ENCODE data around the gene ADAMTSL1.

ADAMTSL1 gene

GRCh38 chr9:18829066-18829465 is 355.1 kb downstream of the ADAMTSL1 start:
- H3K9ac ChIP-seq (ENCODE audit: low read depth, low read length): no peak overlapping the region
- H3K4me1 ChIP-seq (ENCODE audit: insufficient read depth, low read length): no peaks in the 10 kb centered on the region
- no peaks in the 10 kb centered on the region for H3K9me3 ChIP-seq (ENCODE audit: control insufficient read depth, insufficient read depth, low read length)
- H3K36me3 ChIP-seq (ENCODE audit: insufficient read depth, low read length): no peaks in the 10 kb centered on the region

GRCh38 chr9:18829873-18830272 is 355.9 kb downstream of the ADAMTSL1 start:
- H3K9me3 ChIP-seq (ENCODE audit: control insufficient read depth, insufficient read depth, low read length): no peaks in the 10 kb centered on the region
- H3K4me1 ChIP-seq (ENCODE audit: insufficient read depth, low read length): no peaks in the 10 kb centered on the region
- no peak overlapping the region for H3K9ac ChIP-seq (ENCODE audit: low read depth, low read length)
- H3K36me3 ChIP-seq (ENCODE audit: insufficient read depth, low read length): no peaks in the 10 kb centered on the region

DNA sequence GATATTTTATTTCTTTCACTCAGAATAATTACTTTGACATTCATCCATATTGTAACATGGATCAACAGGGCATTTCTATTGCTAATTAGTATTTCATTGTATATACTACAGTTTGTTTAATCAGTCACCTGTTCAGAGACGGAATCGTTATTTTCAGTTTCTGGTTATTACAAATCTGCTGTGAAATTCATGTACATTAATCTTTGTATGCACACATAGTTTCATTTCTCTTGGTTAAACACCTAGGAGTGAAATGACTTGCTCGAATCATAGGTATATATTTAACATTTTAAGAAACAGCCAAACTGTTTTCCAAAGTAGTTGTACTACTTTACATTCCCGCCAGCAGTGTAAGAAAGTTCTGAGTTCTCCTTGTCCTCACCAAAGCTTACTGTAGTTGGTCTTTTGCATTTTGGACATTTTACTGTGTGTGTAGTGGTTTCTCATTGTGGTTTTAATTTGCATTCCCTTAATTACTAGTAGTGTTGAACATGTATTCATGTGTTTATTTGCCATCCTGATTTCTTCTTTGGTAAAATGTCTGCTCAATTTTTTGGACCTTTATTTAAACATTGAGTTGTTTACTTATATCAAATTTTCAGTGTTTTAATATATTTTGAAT is 360.9 kb downstream of the ADAMTSL1 start:
- H3K36me3 ChIP-seq (ENCODE audit: insufficient read depth, low read length): no peaks in the 10 kb centered on the region
- no peak overlapping the region for H3K9ac ChIP-seq (ENCODE audit: low read depth, low read length)
- H3K9me3 ChIP-seq (ENCODE audit: control insufficient read depth, insufficient read depth, low read length): no peaks in the 10 kb centered on the region
- no peaks in the 10 kb centered on the region for H3K4me1 ChIP-seq (ENCODE audit: insufficient read depth, low read length)

GRCh38 chr9:18837402-18837801 is 363.4 kb downstream of the ADAMTSL1 start:
- H3K9me3 ChIP-seq (ENCODE audit: control insufficient read depth, insufficient read depth, low read length): no peaks in the 10 kb centered on the region
- no peak overlapping the region for H3K9ac ChIP-seq (ENCODE audit: low read depth, low read length)
- no peaks in the 10 kb centered on the region for H3K4me1 ChIP-seq (ENCODE audit: insufficient read depth, low read length)
- no peaks in the 10 kb centered on the region for H3K36me3 ChIP-seq (ENCODE audit: insufficient read depth, low read length)

GRCh38 chr9:18847576-18848275 is 373.8 kb downstream of the ADAMTSL1 start:
- H3K36me3 ChIP-seq (ENCODE audit: insufficient read depth, low read length): no peaks in the 10 kb centered on the region
- H3K9me3 ChIP-seq (ENCODE audit: control insufficient read depth, insufficient read depth, low read length): 0 out of 2 replicates have a peak, but pooled peaks cover 3% of the 10 kb centered on the region
- no peak overlapping the region for H3K9ac ChIP-seq (ENCODE audit: low read depth, low read length)
- no peaks in the 10 kb centered on the region for H3K4me1 ChIP-seq (ENCODE audit: insufficient read depth, low read length)

DNA sequence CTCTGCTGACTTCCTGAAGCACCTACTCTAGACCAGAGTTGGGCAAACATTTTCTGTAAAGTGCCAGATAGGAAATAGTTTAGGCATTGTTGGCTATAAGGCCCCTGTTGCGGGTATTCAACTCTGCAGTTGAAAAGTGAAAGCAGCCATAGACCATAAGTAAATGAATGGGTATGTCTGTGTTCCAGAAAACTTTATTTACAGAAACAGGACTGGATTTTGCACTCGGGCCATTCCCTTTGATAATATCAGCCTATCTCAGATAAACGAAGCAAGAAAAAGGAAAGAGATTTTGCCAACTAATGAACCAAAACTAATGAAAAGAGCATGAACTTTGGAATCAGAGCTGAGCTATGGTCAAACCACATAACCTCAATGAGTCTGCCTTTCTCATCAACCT is 374.7 kb downstream of the ADAMTSL1 start:
- no peaks in the 10 kb centered on the region for H3K4me1 ChIP-seq (ENCODE audit: insufficient read depth, low read length)
- H3K9me3 ChIP-seq (ENCODE audit: control insufficient read depth, insufficient read depth, low read length): 0 out of 2 replicates have a peak, but pooled peaks cover 3% of the 10 kb centered on the region
- H3K9ac ChIP-seq (ENCODE audit: low read depth, low read length): no peak overlapping the region
- H3K36me3 ChIP-seq (ENCODE audit: insufficient read depth, low read length): no peaks in the 10 kb centered on the region

DNA sequence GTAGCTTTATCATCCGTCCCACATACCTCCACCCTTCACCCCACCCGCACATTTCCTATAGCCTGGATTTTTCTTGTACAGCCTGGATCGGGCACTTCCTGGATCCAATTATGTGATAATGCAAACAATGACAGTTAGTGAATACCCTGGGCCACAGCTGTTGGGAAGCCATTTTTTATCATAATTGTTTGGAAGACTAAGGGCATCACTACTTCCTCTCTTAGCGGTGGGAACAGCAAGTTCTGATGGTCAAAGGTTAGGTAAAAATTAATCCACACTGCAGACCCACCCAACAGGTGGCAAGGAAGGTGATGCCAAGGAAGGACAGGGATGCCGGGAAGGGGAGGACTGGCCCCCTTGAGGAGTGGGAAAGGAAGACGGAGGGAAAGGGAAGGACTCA is 375.3 kb downstream of the ADAMTSL1 start:
- no peaks in the 10 kb centered on the region for H3K36me3 ChIP-seq (ENCODE audit: insufficient read depth, low read length)
- 0 out of 2 replicates have a peak, but pooled peaks cover 3% of the 10 kb centered on the region for H3K9me3 ChIP-seq (ENCODE audit: control insufficient read depth, insufficient read depth, low read length)
- no peaks in the 10 kb centered on the region for H3K4me1 ChIP-seq (ENCODE audit: insufficient read depth, low read length)
- H3K9ac ChIP-seq (ENCODE audit: low read depth, low read length): no peak overlapping the region

- H3K36me3 ChIP-seq (ENCODE audit: insufficient read depth, low read length): no peaks in the 10 kb centered on the region
- H3K4me1 ChIP-seq (ENCODE audit: insufficient read depth, low read length): no peaks in the 10 kb centered on the region
- no peak overlapping the region for H3K9ac ChIP-seq (ENCODE audit: low read depth, low read length)
- 0 out of 2 replicates have a peak, but pooled peaks cover 3% of the 10 kb centered on the region for H3K9me3 ChIP-seq (ENCODE audit: control insufficient read depth, insufficient read depth, low read length)
Observed at GRCh38 chr9:18849890-18850677, 376.1 kb downstream of the ADAMTSL1 start.

DNA sequence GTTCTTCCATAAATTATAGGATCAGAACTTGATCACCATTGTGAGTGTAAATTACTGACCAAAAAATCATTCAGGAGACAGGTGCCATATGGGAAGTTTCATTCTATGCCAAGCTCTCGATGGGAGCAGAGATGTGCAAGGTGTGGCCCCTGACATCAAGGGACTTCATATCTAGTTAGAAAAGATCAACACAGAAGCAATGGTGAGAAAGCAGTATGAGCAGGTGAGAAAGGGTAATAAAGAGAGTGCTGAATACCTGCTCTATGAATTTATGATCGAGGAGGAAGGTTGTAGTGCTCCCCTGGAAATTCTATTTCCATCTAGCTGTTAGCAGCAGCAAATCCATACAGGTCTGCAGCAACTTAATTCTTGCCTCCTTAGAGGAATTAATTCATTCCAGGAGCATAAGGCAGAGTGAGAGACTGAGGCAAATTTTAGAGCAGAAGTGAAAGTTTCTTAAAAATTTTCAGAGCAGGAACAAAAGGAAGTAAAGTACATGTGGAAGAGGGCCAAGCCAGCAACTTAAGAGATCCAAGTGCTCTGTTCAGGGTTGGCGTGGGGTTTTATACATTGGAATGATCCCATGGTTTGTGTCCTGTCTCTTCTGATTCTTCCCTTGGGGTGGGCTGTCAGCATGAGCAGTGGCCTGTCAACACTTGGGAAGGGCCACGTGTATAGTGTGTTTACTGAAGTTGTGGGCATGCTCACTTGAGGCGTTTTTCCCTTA is 377.3 kb downstream of the ADAMTSL1 start:
- Histone ChIP-seq H3K4me1 (ENCODE audit: insufficient read depth, low read length) (no peaks in the 10 kb centered on the region), H3K9ac (ENCODE audit: low read depth, low read length) (no peak overlapping the region), H3K36me3 (ENCODE audit: insufficient read depth, low read length) (no peaks in the 10 kb centered on the region), H3K9me3 (ENCODE audit: control insufficient read depth, insufficient read depth, low read length) (no peaks in the 10 kb centered on the region)

- Histone ChIP-seq H3K4me1 (ENCODE audit: insufficient read depth, low read length) (no peaks in the 10 kb centered on the region), H3K9ac (ENCODE audit: low read depth, low read length) (no peak overlapping the region), H3K36me3 (ENCODE audit: insufficient read depth, low read length) (no peaks in the 10 kb centered on the region), H3K9me3 (ENCODE audit: control insufficient read depth, insufficient read depth, low read length) (no peaks in the 10 kb centered on the region)
Observed at GRCh38 chr9:18855656-18856055, 381.7 kb downstream of the ADAMTSL1 start.

DNA sequence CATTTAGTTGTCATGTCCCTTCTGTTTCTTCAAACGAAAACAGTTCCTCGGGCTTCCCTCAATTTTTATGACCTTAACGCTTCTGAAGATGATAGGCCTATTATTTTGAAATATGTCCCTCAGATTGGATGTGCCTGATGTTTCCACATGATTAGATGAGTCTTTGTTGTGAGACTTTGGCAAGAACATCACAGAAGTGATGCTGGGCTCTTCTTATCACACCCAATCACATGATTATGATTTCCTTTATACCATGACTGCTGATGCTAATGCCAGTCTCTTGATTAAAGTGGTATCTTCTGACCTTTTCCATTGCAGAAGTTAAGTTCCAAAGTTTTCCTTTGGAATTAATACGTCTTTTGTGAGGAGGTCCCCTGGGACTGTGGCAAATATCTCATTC is 383.4 kb downstream of the ADAMTSL1 start:
- Histone ChIP-seq H3K4me1 (ENCODE audit: insufficient read depth, low read length) (no peaks in the 10 kb centered on the region), H3K9me3 (ENCODE audit: control insufficient read depth, insufficient read depth, low read length) (no peaks in the 10 kb centered on the region), H3K9ac (ENCODE audit: low read depth, low read length) (no peak overlapping the region), H3K36me3 (ENCODE audit: insufficient read depth, low read length) (no peaks in the 10 kb centered on the region)

DNA sequence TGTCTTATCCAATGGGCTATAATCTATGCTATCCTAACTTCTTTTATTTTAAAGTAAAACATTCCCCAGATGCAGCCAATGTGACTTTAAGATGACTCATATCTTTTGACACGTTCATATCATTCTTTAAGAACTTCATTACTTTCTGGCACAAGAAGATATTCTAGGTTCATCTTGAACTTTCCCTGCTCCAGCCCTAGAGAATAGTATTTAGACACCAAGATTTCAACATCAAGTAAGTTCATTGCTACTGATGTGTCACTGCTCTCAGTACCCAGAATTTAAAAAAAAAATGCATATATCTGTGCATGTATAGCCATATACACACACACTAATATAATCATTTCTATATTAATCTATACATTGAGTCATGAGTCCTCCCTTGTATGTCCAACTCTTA is 383.8 kb downstream of the ADAMTSL1 start:
- Histone ChIP-seq H3K9ac (ENCODE audit: low read depth, low read length) (no peak overlapping the region), H3K4me1 (ENCODE audit: insufficient read depth, low read length) (no peaks in the 10 kb centered on the region), H3K36me3 (ENCODE audit: insufficient read depth, low read length) (no peaks in the 10 kb centered on the region), H3K9me3 (ENCODE audit: control insufficient read depth, insufficient read depth, low read length) (no peaks in the 10 kb centered on the region)

DNA sequence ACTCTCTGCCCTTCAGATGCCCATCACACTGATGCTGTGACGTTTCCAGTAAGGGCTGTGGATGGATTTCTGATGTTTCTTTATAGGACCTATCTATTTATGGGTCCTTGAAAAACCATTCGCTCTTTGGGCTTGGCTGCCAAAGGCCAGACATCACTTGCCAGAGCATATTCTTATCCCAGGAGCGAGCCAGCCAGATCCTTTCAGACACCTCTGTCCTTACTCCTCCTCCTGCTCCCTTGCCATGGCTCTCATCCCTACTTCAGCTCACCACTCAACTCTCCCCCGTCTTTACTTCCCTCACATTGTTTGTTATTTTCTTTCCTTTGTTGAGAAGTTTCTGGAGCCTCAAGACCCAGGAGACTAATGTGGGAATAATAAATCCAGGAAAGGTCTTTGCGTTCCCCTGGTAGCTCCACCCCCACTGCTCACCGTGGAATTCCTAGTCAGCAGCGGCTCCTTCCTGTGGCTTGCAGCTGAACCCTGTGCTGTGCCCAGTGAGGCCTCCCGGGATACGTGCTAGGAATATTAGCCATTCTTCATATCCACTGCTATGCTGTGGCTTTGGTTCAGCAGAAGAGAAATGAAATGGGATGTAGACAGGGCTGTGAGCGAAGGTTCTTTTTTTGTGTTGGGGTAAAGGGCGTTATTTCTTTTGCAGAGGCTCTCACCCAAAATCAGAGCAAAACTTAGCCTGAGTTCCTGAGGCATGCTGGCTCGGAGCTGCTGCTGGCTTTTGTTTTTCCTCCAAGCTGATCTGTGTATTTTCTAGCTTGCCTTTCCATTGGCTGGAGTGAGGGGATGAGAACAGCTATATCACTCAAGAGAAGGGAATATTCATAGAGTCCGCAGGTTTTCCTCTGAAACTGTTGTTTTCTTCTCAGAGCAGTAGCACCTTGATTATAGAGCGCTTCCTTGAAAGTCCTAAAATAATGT is 387.9 kb downstream of the ADAMTSL1 start:
- Histone ChIP-seq H3K9ac (ENCODE audit: low read depth, low read length) (no peak overlapping the region), H3K9me3 (ENCODE audit: control insufficient read depth, insufficient read depth, low read length) (no peaks in the 10 kb centered on the region), H3K4me1 (ENCODE audit: insufficient read depth, low read length) (no peaks in the 10 kb centered on the region), H3K36me3 (ENCODE audit: insufficient read depth, low read length) (no peaks in the 10 kb centered on the region)
